MM.1S (cell line): Measurements from ENCODE around the gene HAPLN2.

Source experiments
- DNase-seq: peaks from one replicate; pipeline ENCODE4 v3.0.0-alpha.2; 2015
- H2AFZ ChIP-seq: fragments of 300-600 bp; sonication (generic); 2 replicates; pipeline ENCODE4 v1.6.0; 2016; ENCODE audit warnings: antibody characterized with exemption, low read length
- H3F3A ChIP-seq: fragments of 300-600 bp; sonication (generic); 2 replicates; pipeline ENCODE4 v1.6.1; 2016; ENCODE audit warnings: mild to moderate bottlenecking, antibody characterized with exemption, low read length, moderate library complexity, mixed read lengths; ENCODE audit not compliant: insufficient read depth
- H3K27ac ChIP-seq: fragments of 300-600 bp; sonication (generic); 2 replicates; pipeline ENCODE4 v1.5.1; 2016; ENCODE audit warnings: mild to moderate bottlenecking, low read length
- H3K27me3 ChIP-seq: fragments of 300-600 bp; sonication (generic); replicated peaks from 2 replicates; pipeline ENCODE4 v1.6.0; 2016; ENCODE audit warnings: low read length; ENCODE audit not compliant: insufficient read depth
- H3K36me3 ChIP-seq: fragments of 300-600 bp; sonication (generic); replicated peaks from 2 replicates; pipeline ENCODE4 v1.6.1; 2016; ENCODE audit warnings: mild to moderate bottlenecking, low read length, mixed read lengths; ENCODE audit not compliant: insufficient read depth
- H3K4me1 ChIP-seq: fragments of 300-600 bp; sonication (generic); 2 replicates; pipeline ENCODE4 v1.6.1; 2016; ENCODE audit warnings: low read length, mixed read lengths
- H3K4me2 ChIP-seq: fragments of 300-600 bp; sonication (generic); 2 replicates; pipeline ENCODE4 v1.6.0; 2016; ENCODE audit warnings: low read depth, low read length
- H3K4me3 ChIP-seq: fragments of 300-600 bp; sonication (generic); 2 replicates; pipeline ENCODE4 v1.5.1; 2016; ENCODE audit warnings: low read length, mixed read lengths
- H3K79me2 ChIP-seq: fragments of 300-600 bp; sonication (generic); 2 replicates; pipeline ENCODE4 v1.6.1; 2016; ENCODE audit warnings: mixed run types, low read length, mixed read lengths
- H3K9ac ChIP-seq: fragments of 300-600 bp; sonication (generic); 2 replicates; pipeline ENCODE4 v1.6.1; 2016; ENCODE audit warnings: low read length, mixed read lengths
- H3K9me2 ChIP-seq: fragments of 300-600 bp; sonication (generic); replicated peaks from 2 replicates; pipeline ENCODE4 v1.6.1; 2016; ENCODE audit warnings: mild to moderate bottlenecking, low read length, mixed read lengths; ENCODE audit not compliant: insufficient read depth
- H3K9me3 ChIP-seq: fragments of 300-600 bp; sonication (generic); replicated peaks from 2 replicates; pipeline ENCODE4 v1.6.1; 2016; ENCODE audit warnings: mild to moderate bottlenecking, low read length, mixed read lengths; ENCODE audit not compliant: insufficient read depth
- H4K20me1 ChIP-seq: fragments of 300-600 bp; sonication (generic); 2 replicates; pipeline ENCODE4 v1.6.1; 2016; ENCODE audit warnings: mild to moderate bottlenecking, low read length, moderate library complexity, mixed read lengths; ENCODE audit not compliant: insufficient read depth
- CTCF ChIP-seq: fragments of 300-600 bp; sonication (generic); IDR thresholded peaks from 2 replicates; pipeline ENCODE4 v1.5.1; 2016; ENCODE audit warnings: antibody characterized with exemption, low read length, mixed read lengths
- EZH2 ChIP-seq: fragments of 300-600 bp; sonication (generic); optimal IDR thresholded peaks from 2 replicates; pipeline ENCODE3; 2017; ENCODE audit warnings: low read depth, mild to moderate bottlenecking, antibody characterized with exemption, low read length, mixed read lengths
- EZH2phosphoT487 ChIP-seq: fragments of 300-600 bp; sonication (generic); IDR thresholded peaks from 2 replicates; pipeline ENCODE4 v1.6.1; 2018; ENCODE audit warnings: antibody characterized with exemption, low read length

The HAPLN2 gene

GRCh38 chr1:156624814-156625435, 5.7 kb downstream of the HAPLN2 start:
- no peak for DNase-seq
- Histone ChIP-seq H2AFZ (no peak overlapping the region), H3K4me1 (peaks cover 14% of the 10 kb centered on the region), H3K9me3 (no peaks in the 10 kb centered on the region), H3K9ac (no peak overlapping the region), H3K79me2 (no peaks in the 10 kb centered on the region), H3K4me3 (peak overlapping the region; percentile 47), H3K36me3 (no peaks in the 10 kb centered on the region), H4K20me1 (0 out of 2 replicates have a peak, but pooled peaks cover 2% of the 10 kb centered on the region), H3K27ac (no peak overlapping the region), H3K27me3 (peaks cover 76% of the 10 kb centered on the region), H3F3A (peaks cover 5% of the 10 kb centered on the region; the same call in 1 of the 2 replicates), H3K9me2 (no peaks in the 10 kb centered on the region), H3K4me2 (peak overlapping the region; percentile 60; the same call in 1 of the 2 replicates)
- TF ChIP-seq CTCF (no peak), EZH2 (no peak), EZH2phosphoT487 (peak; percentile 84; the same call in 1 of the 2 replicates)

- Histone ChIP-seq H3K27ac (no peak overlapping the region), H4K20me1 (0 out of 2 replicates have a peak, but pooled peaks cover 2% of the 10 kb centered on the region), H3K27me3 (peaks cover 72% of the 10 kb centered on the region), H3K4me2 (peak overlapping the region; percentile 60), H3K9me3 (no peaks in the 10 kb centered on the region), H3K4me3 (0 out of 2 replicates have a peak overlapping the region, but pooled peaks have one; percentile 21), H3K4me1 (peaks cover 14% of the 10 kb centered on the region), H3K79me2 (no peaks in the 10 kb centered on the region), H2AFZ (0 out of 2 replicates have a peak overlapping the region, but pooled peaks have one; percentile 18), H3F3A (peaks cover 5% of the 10 kb centered on the region; the same call in 1 of the 2 replicates), H3K36me3 (no peaks in the 10 kb centered on the region), H3K9ac (no peak overlapping the region), H3K9me2 (no peaks in the 10 kb centered on the region)
- TF ChIP-seq EZH2: peak; percentile 99
- TF ChIP-seq CTCF: peak; percentile 94
- TF ChIP-seq EZH2phosphoT487: no peak; the same call in 1 of the 2 replicates
- DNase-seq: peak; percentile 66
Measured at GRCh38 chr1:156625436-156626078, 6.3 kb downstream of the HAPLN2 start.

GRCh38 chr1:156626079-156626438, 6.8 kb downstream of the HAPLN2 start:
- H3K36me3 ChIP-seq: no peaks in the 10 kb centered on the region
- no peak overlapping the region for H3K9ac ChIP-seq
- no peak overlapping the region for H2AFZ ChIP-seq
- H3K79me2 ChIP-seq: no peaks in the 10 kb centered on the region
- H3K4me3 ChIP-seq: no peak overlapping the region
- 0 out of 2 replicates have a peak, but pooled peaks cover 2% of the 10 kb centered on the region for H4K20me1 ChIP-seq
- no peaks in the 10 kb centered on the region for H3K9me3 ChIP-seq
- H3K27ac ChIP-seq: no peak overlapping the region
- TF ChIP-seq EZH2 (no peak), EZH2phosphoT487 (no peak), CTCF (no peak)
- peak overlapping the region; percentile 60; the same call in 1 of the 2 replicates for H3K4me2 ChIP-seq
- H3F3A ChIP-seq: peaks cover 5% of the 10 kb centered on the region; the same call in 1 of the 2 replicates
- H3K9me2 ChIP-seq: no peaks in the 10 kb centered on the region
- no peak for DNase-seq
- peaks cover 71% of the 10 kb centered on the region for H3K27me3 ChIP-seq
- peaks cover 14% of the 10 kb centered on the region for H3K4me1 ChIP-seq
